Fibroblast of pulmonary artery (primary cell): ENCODE data around the gene HOXA1.
A peak's percentile ranks its signal among the peaks of the same experiment; 100 is the strongest.

ENCODE experiments used
- DNase-seq: peaks from one replicate; pipeline ENCODE4 v3.0.0-alpha.2; 2010; ENCODE audit warnings: low read depth
- H3K4me3 ChIP-seq: replicated peaks from 2 replicates; pipeline ENCODE4 v1.5.1; 2011; ENCODE audit warnings: low read depth, mild to moderate bottlenecking, control low read depth, low read length, moderate library complexity
- TF ChIP-seq, protein P1 (sequence below): IDR thresholded peaks from 2 replicates; pipeline ENCODE4 v1.5.1; 2011; ENCODE audit warnings: mild to moderate bottlenecking, control low read depth, low read length, inconsistent platforms; ENCODE audit errors: missing control alignments

HOXA1 gene

DNA sequence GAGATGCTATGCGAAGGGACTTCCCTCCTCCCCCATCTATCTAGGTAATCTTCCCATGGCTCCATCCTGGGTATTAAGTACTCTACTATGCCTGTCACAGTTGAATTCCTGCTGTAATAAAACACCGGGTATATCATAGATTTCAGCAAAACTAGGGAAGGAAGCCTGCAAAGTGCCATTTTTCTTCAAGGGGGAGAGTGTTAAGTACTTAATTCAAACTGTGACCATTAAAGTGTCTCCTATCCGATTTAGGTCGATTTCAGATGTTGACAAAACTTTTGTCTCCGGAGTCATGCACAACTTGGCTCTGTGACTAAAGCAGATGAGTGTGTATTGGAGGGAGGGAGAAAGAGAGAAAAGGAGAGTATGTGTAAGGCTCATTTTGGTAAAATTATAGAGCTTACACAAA lies 30.2 kb upstream of the HOXA1 start:
- H3K4me3 ChIP-seq, result no peak overlapping the region
- TF ChIP-seq, protein P1, sequence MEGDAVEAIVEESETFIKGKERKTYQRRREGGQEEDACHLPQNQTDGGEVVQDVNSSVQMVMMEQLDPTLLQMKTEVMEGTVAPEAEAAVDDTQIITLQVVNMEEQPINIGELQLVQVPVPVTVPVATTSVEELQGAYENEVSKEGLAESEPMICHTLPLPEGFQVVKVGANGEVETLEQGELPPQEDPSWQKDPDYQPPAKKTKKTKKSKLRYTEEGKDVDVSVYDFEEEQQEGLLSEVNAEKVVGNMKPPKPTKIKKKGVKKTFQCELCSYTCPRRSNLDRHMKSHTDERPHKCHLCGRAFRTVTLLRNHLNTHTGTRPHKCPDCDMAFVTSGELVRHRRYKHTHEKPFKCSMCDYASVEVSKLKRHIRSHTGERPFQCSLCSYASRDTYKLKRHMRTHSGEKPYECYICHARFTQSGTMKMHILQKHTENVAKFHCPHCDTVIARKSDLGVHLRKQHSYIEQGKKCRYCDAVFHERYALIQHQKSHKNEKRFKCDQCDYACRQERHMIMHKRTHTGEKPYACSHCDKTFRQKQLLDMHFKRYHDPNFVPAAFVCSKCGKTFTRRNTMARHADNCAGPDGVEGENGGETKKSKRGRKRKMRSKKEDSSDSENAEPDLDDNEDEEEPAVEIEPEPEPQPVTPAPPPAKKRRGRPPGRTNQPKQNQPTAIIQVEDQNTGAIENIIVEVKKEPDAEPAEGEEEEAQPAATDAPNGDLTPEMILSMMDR, result no peak
- no peak for DNase-seq

GRCh38 chr7:27124902-27125689 lies 29.3 kb upstream of the HOXA1 start:
- no peak for DNase-seq
- TF ChIP-seq, protein P1, result no peak
- no peak overlapping the region for H3K4me3 ChIP-seq

GRCh38 chr7:27124096-27124901 lies 28.5 kb upstream of the HOXA1 start:
- no peak overlapping the region for H3K4me3 ChIP-seq

DNA sequence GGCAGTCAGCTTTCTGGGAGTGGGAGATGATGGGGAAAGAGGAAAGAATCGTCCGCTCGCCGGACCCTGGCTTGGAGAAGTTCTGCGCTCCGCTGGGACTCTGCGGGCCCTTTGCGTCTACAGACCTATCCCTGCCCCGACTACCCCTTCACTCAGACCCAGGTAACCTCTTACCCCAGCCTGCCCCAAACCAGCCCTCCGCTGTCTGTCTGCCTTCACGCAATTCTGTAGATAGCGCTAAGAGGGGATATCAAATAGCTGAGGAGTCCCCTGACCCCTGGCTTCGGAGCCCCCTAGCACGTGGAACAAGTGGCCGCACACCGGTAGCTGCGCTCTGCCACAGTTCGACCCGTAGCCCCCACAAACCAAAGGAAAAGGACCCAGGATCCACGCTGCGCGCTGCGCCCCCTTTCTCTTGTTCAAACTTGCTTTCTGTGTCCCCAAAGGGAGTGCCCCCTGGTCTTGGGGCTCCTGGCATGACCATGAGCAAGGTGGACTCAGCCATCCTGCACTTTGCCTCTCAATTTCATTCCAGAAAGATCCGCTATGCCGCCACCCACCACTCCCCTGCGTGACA lies 27.8 kb upstream of the HOXA1 start:
- TF ChIP-seq, protein P1, result no peak
- no peak overlapping the region for H3K4me3 ChIP-seq
- DNase-seq, result no peak

More at GRCh38 chr7:27124096-27124901, 28.5 kb upstream of the HOXA1 start:
- TF ChIP-seq, protein P1, result no peak
- DNase-seq, result peak; percentile 61

DNA sequence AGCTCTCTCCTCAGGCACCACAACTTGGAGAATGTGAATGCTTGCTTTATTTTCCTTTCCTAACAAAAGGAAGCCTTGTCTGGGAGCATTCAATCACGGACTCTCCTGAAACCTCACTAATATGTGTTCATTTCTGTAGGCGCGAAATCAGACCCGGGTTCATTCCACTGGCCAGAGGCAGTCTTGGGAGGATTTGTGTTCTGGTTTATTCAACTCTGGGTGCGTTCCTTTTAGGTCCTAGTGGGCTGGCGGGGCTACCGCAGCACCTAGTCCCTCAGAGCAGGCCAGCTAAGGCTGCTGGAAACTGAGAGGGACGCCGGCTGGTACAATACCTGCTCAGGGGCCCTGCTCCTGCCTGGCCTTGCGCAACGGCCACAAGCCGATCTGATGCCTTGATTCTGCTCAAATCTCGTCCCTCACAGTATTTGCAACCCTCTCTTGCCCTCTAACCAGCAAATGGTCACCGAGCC lies 27.2 kb upstream of the HOXA1 start:
- TF ChIP-seq, protein P1, result no peak
- DNase-seq, result no peak
- H3K4me3 ChIP-seq, result no peak overlapping the region

DNA sequence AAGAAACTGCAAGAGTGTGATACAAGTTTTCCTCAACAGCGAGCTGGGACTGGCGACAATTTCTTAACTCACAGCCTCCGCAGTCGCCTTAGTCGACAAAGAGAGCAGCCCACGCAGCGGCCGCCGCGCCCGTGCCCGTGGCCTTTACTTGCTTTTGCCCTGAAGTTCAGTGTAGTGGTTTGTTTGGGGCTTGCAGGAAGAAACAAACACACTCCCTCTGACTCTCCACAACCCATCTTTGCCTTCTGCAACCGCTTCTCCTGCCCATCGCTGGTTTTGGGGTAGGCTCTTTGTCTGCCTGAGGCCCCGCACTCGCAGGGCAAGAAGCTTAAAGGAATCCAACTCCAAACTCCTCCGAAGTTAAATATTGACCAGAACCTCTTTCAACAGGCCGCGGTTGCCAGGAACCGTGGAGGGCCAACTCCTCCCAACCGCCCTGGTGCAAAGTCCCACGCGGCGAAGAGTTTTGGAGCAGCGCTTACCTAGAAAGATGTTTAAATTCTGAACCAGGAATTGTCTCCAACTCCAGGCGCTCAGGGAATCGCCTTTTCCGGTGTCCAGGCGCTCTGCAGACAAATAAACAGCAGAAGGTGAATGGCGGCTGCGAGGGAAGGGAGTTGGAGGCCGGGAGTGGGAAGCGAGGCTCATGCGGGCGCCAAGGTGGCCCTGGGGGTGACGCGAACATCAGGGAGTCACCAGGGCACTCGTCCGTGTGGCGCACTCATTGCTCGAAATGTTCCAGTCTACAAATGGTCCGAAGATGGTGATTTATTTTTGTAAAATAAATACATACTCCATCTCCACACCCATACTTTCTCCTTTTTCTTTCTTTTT lies 26.5 kb upstream of the HOXA1 start:
- H3K4me3 ChIP-seq, result peak overlapping the region; percentile 21
- TF ChIP-seq, protein P1, result no peak
- no peak for DNase-seq
